Heart left ventricle (tissue), 13 donors: ENCODE results near the gene VTI1B.

Source experiments
- CTCF ChIP-seq, 12 donors: fragments of 200-600 bp; sonication (generic) in 4 of 12; IDR thresholded peaks; one replicate each; pipeline versions ENCODE4 v1.5.0 to v1.8.0; 2018 to 2022; ENCODE audit warnings: antibody characterized with exemption in 12 of 12, mild to moderate bottlenecking in 5 of 12
- POLR2A ChIP-seq, 2 donors: fragments of 450-650 bp; IDR thresholded peaks; one replicate each; pipeline ENCODE4 v1.6.1; 2017; ENCODE audit warnings: antibody characterized with exemption in 2 of 2, mild to moderate bottlenecking in 2 of 2, moderate library complexity in 2 of 2
- donor health status: ischemic (EF 13 %, LVEDD 7.1; RV severe dilation, severe dysfunction).
- donor health status: DM: no; HTN: yes; CAD: no.
- donor health status: DM: no; HTN: no; CAD: no.
- donor health status: ischemic (EF 25% LVEDD 6.9; RV normal size, moderate dysfunction).
- donor health status: ischemic (EF 25% LVEDD 5.7; RV mildly dilated, moderate dysfunction).
- donor health status: ischemic (EF 35%, LVEDD 5.7; RV mildly dilated, moderate dysfunction).
- donor health status: nonischemic (EF 11% LVEDD 7.7; RV severe dilation, severe dysfunction).
- donor health status: DM: yes; HTN: yes; CAD: no.
- donor health status: PGD.
- donor health status: ischemic (EF 29% LVEDD 5.4; RV normal size, mild dysfunction).
- donor health status: nonischemic (EF 23%, LVEDD 6.1; RV moderate dilation, normal function).

GRCh38 chr14:67697006-67697405 is 22.6 kb upstream of the VTI1B start:
- no peak for TF ChIP-seq POLR2A (IDR thresholded peaks at IDR 0.05)
- TF ChIP-seq CTCF (IDR thresholded peaks at IDR 0.05) = no peak
